ENCODE data around the gene FAM221B.

GRCh38 chr9:35836595-35836994 is 8.1 kb upstream of the FAM221B start:
- TF ChIP-seq CTCF (IDR thresholded peaks at IDR 0.05) = no peak
- TF ChIP-seq POLR2A (IDR thresholded peaks at IDR 0.05) = no peak
- no peak for TF ChIP-seq EP300 (IDR thresholded peaks at IDR 0.05)
